SK-N-SH treated with all-trans-retinoic acid at 6 μM for 48 hours (cell line): ENCODE data around the gene ACTL9.

Experiments used
- CREB5 ChIP-seq: fragments of 250-450 bp; sonication (Bioruptor Pico); IDR thresholded peaks from 2 replicates; pipeline ENCODE4 v1.5.1; 2020; ENCODE audit warnings: low read depth, mild to moderate bottlenecking, moderate library complexity
- CSDC2 ChIP-seq: fragments of 250-450 bp; sonication (Bioruptor Pico); IDR thresholded peaks from 2 replicates; pipeline ENCODE4 v1.5.0; 2020; ENCODE audit warnings: mild to moderate bottlenecking, moderate library complexity
- ESRRG ChIP-seq: fragments of 250-450 bp; sonication (Bioruptor Pico); IDR thresholded peaks from 2 replicates; pipeline ENCODE4 v1.6.1; 2021; ENCODE audit warnings: mild to moderate bottlenecking
- GLIS3 ChIP-seq: fragments of 250-450 bp; sonication (Bioruptor Pico); IDR thresholded peaks from 2 replicates; pipeline ENCODE4 v1.5.0; 2020; ENCODE audit warnings: mild to moderate bottlenecking, moderate library complexity
- ISL1 ChIP-seq: fragments of 250-450 bp; sonication (Bioruptor Pico); IDR thresholded peaks from 2 replicates; pipeline ENCODE4 v2.1.2; 2022; ENCODE audit warnings: mild to moderate bottlenecking, moderate library complexity
- SNAI2 ChIP-seq: fragments of 250-450 bp; sonication (Bioruptor Pico); IDR thresholded peaks from 2 replicates; pipeline ENCODE4 v1.5.0; 2020; ENCODE audit warnings: mild to moderate bottlenecking, moderate library complexity
- TCF4 ChIP-seq: fragments of 250-450 bp; sonication (Bioruptor Pico); IDR thresholded peaks from 2 replicates; pipeline ENCODE4 v1.8.0; 2021; ENCODE audit warnings: mild to moderate bottlenecking, moderate library complexity, borderline replicate concordance
- ZFP3 ChIP-seq: fragments of 250-450 bp; sonication (Bioruptor Pico); IDR thresholded peaks from 2 replicates; pipeline ENCODE4 v1.5.0; 2020; ENCODE audit warnings: mild to moderate bottlenecking, moderate library complexity

- TF ChIP-seq TCF4 (CRISPR knock-in tag): no peak
- TF ChIP-seq CSDC2 (CRISPR knock-in tag): no peak
- no peak for TF ChIP-seq CREB5
- TF ChIP-seq GLIS3 (CRISPR knock-in tag): no peak
- TF ChIP-seq ISL1: no peak
- no peak for TF ChIP-seq ESRRG (CRISPR knock-in tag)
- TF ChIP-seq ZFP3: no peak
- no peak for TF ChIP-seq SNAI2 (CRISPR knock-in tag)
Measured at GRCh38 chr19:8724276-8724675, 25.7 kb upstream of the ACTL9 start.
